ENCODE data around the gene RALA.
"Not testable (repeated sequence)": the region's sequence is repeated elsewhere in the genome, so short reads cannot be mapped to it uniquely, and the experiment has no call there.

The RALA gene

DNA sequence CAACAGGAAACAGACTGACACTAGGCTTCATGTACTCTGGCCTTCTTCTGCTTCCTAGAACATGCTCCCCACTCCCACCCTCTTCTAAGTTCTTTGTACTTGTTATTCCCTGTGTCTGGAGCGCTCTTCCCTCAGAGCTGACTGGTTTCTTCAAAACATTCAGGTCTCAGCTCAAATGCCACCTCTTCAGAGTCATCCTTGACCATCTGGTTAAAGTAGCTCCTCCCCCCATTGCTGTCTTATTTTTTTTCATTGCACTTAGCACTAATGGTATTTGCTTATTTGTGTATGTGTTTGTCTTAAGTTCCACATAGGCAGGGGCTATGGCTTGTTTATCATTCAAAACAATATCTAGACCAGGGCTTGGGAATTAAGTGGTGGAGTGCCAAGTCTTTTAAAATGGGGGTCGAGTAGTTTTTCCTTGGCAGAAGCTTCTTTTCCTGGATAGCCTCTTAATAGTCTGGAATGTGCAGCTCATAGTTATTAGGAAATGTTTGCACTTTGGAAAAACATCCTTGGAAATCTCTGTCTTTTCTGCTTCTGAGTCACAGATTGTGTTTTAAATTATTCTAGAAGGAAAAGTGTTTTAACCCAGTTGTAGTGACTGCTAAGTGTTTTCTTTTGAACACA lies 60.0 kb downstream of the RALA start:
- DNase-seq (ENCODE audit: extremely low spot score) = no peak
- ChIA-PET CTCF (no interaction called here), POLR2A (interaction anchor here (1.5 kb wide), 1 partner anchor 60 kb away, joined by 3 read pairs; the partner anchor contains the start of gene RALA)
- TF ChIP-seq SP1 (IDR thresholded peaks at IDR 0.05) (no peak), ZNF384 (IDR thresholded peaks at IDR 0.05) (no peak), ARNT (IDR thresholded peaks at IDR 0.05) (no peak), PKNOX1 (IDR thresholded peaks at IDR 0.05) (no peak), CTBP1 (IDR thresholded peaks at IDR 0.05; ENCODE audit: borderline replicate concordance) (no peak), FOXK2 (IDR thresholded peaks at IDR 0.05) (no peak)

- TF ChIP-seq PKNOX1 (IDR thresholded peaks at IDR 0.05) (no peak), ELF4 (IDR thresholded peaks at IDR 0.05) (no peak), ARNT (IDR thresholded peaks at IDR 0.05) (no peak), ZNF384 (IDR thresholded peaks at IDR 0.05) (no peak), BHLHE40 (IDR thresholded peaks at IDR 0.05; ENCODE audit: borderline replicate concordance) (no peak), FOXK2 (IDR thresholded peaks at IDR 0.05) (no peak), SUZ12 (IDR thresholded peaks at IDR 0.05) (no peak)
- CTCF ChIA-PET = no interaction called here
- DNase-seq (ENCODE audit: extremely low spot score) = no peak
- POLR2A ChIA-PET = no interaction called here
Observed at GRCh38 chr7:39686261-39686924, 63.0 kb downstream of the RALA start.

DNA sequence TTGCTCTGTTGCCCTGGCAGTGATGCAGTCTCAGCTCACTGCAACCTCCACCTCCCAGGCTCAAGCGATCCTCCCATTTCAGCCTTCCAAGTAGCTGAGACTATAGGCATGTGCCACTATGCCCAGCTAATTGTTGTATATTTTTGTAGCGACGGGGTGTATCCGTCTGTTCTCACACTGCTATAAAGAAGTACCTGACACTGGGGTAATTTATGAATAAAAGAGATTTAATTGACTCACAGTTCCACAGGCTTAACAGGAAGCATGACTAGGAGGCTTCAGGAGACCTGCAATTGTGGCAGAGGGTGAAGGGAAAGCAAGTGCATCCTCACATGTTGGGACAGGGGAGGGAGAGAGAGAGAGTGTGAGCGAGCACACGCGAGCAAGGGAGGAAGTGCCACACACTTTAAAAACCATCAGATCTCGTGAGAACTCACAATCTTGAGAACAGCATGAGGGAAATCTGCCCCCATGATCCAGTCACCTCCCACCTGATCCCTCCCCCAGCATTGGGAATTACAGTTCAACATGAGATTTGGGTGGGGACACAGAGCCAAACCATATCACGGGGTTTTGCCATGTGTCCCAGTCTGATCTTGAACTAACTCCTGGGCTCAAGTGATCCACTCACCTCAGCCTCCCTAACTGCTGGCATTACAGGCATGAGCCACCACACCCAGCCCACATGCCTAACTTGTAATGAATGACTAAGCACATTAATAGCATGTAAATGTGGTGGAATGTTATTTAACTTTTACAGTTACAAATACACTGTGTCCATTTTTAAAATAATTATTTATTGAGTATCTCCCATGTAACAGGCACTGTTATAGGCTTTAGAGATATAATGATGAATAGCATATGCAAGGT lies 65.5 kb downstream of the RALA start:
- ChIA-PET POLR2A (no interaction called here), CTCF (interaction anchor here (0.6 to 0.7 kb wide), 3 partner anchors 435 to 1580 kb away, joined by 5 to 6 read pairs (median 5); no protein-coding TSS in a partner anchor)
- no peak for DNase-seq (ENCODE audit: extremely low spot score)
- no peak for TF ChIP-seq TARDBP (IDR thresholded peaks at IDR 0.05)
- TF ChIP-seq PKNOX1 (IDR thresholded peaks at IDR 0.05) = peak; percentile 51; the same call in 1 of the 2 replicates

DNA sequence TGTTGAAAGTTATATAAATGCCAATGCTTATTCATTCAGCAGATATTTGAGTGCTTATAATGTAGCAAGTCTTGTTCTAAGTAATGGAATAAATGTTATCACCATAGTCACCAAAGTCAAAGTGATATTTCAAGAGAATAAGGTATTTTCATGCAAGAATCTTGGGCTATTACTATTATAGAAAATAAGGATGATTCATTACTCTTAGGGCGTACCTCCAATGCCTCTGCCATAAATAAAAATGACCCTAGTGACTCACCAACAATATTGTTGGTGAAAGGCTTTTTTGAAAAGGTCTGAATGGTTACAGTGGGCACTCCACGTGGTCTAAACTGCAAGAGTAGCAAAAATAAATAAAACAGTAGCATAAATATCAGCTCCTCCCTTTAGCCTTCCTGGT lies 68.4 kb downstream of the RALA start:
- ChIA-PET POLR2A (no interaction called here), CTCF (no interaction called here)
- no peak for DNase-seq (ENCODE audit: extremely low spot score)
- TF ChIP-seq ARNT (IDR thresholded peaks at IDR 0.05) (no peak), PKNOX1 (IDR thresholded peaks at IDR 0.05) (no peak), NFRKB (IDR thresholded peaks at IDR 0.05) (no peak), SP1 (IDR thresholded peaks at IDR 0.05) (no peak), CTBP1 (IDR thresholded peaks at IDR 0.05; ENCODE audit: borderline replicate concordance) (no peak), ELF4 (IDR thresholded peaks at IDR 0.05) (no peak), TARDBP (IDR thresholded peaks at IDR 0.05) (no peak), BHLHE40 (IDR thresholded peaks at IDR 0.05; ENCODE audit: borderline replicate concordance) (no peak), FOXA1 (IDR thresholded peaks at IDR 0.05) (no peak), HDGF (IDR thresholded peaks at IDR 0.05; ENCODE audit: borderline replicate concordance) (no peak), FOXM1 (IDR thresholded peaks at IDR 0.05; ENCODE audit: borderline replicate concordance) (no peak), ZNF384 (IDR thresholded peaks at IDR 0.05) (no peak), FOXK2 (IDR thresholded peaks at IDR 0.05) (no peak), L3MBTL2 (conservative IDR thresholded peaks at IDR 0.05) (no peak), SUZ12 (IDR thresholded peaks at IDR 0.05) (no peak), LEF1 (IDR thresholded peaks at IDR 0.05; ENCODE audit: borderline replicate concordance) (no peak)

DNA sequence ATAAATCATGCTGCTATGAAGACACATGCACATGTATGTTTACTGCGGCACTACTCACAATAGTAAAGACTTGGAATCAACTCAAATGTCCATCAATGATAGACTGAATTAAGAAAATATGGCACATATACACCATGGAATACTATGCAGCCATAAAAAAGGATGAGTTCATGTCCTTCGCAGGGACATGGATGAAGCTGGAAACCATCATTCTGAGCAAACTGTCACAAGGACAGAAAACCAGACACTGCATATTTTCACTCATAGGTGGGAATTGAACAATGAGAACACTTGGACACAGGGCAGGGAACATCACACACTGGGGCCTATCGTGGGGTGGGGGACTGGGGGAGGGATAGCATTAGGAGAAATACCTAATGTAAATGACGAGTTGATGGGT lies 69.7 kb downstream of the RALA start:
- DNase-seq (ENCODE audit: extremely low spot score); POLR2A ChIA-PET; CTCF ChIA-PET: not testable (repeated sequence)

GRCh38 chr7:39693812-39694211 lies 70.4 kb downstream of the RALA start:
- TF ChIP-seq LEF1 (IDR thresholded peaks at IDR 0.05; ENCODE audit: borderline replicate concordance) (no peak), SUZ12 (IDR thresholded peaks at IDR 0.05) (no peak), NFRKB (IDR thresholded peaks at IDR 0.05) (no peak), PKNOX1 (IDR thresholded peaks at IDR 0.05) (no peak), TARDBP (IDR thresholded peaks at IDR 0.05) (no peak), HDGF (IDR thresholded peaks at IDR 0.05; ENCODE audit: borderline replicate concordance) (no peak), ZNF384 (IDR thresholded peaks at IDR 0.05) (no peak), BHLHE40 (IDR thresholded peaks at IDR 0.05; ENCODE audit: borderline replicate concordance) (no peak), FOXM1 (IDR thresholded peaks at IDR 0.05; ENCODE audit: borderline replicate concordance) (no peak)
- ChIA-PET POLR2A (no interaction called here), CTCF (no interaction called here)
- DNase-seq (ENCODE audit: extremely low spot score) = no peak

Data from HEK293T (cell line).